H1 (cell line): ENCODE measurements around the gene C2orf76. TPM values are rescaled to one million over a fixed set of nuclear protein-coding genes. Genes with fewer than 3 reads are reported as not detected.

ENCODE experiments used
- CTCF ChIA-PET: fragments of 300-600 bp; sonication (Branson Sonifier 250); formaldehyde crosslinking; loops from one replicate; lab custom pipeline; 2021; ENCODE audit not compliant: partially characterized antibody; lab: Charles Lee
- POLR2A ChIA-PET: fragments of 300-600 bp; sonication (Branson Sonifier 250); formaldehyde crosslinking; loops from one replicate; lab custom pipeline; 2021; ENCODE audit warnings: inconsistent platforms; ENCODE audit not compliant: partially characterized antibody; lab: Charles Lee
- DNase-seq, 2 experiments: peaks; one replicate each; pipeline versions ENCODE4 v3.0.0 to v3.0.0-alpha.2; 2010 to 2022; ENCODE audit warnings: low spot score in 2 of 2, low read depth in 1 of 2, mixed read lengths in 1 of 2
- FAIRE-seq: peaks from 2 replicates; lab custom pipeline; 2011; peaks lifted over from hg19 to GRCh38; lab: Jason Lieb, UNC
- H2AFZ ChIP-seq: 2 replicates; pipeline ENCODE4 v1.8.1; 2012; ENCODE audit warnings: low read length, inconsistent platforms
- H2AK5ac ChIP-seq: 2 replicates; pipeline ENCODE4 v1.6.1; 2013; ENCODE audit warnings: low read depth, low read length
- H2BK120ac ChIP-seq: replicated peaks from 2 replicates; pipeline ENCODE3; 2013; ENCODE audit warnings: low read depth, low read length, inconsistent platforms
- H2BK12ac ChIP-seq: 2 replicates; pipeline ENCODE4 v1.6.1; 2013; ENCODE audit warnings: low read depth, low read length
- H2BK15ac ChIP-seq: 2 replicates; pipeline ENCODE4 v1.6.1; 2013; ENCODE audit warnings: low read length
- H2BK20ac ChIP-seq: 2 replicates; pipeline ENCODE4 v1.6.1; 2013; ENCODE audit warnings: low read length
- H2BK5ac ChIP-seq: 2 replicates; pipeline ENCODE4 v1.6.1; 2013; ENCODE audit warnings: low read depth, low read length
- H3K14ac ChIP-seq: 2 replicates; pipeline ENCODE4 v1.6.1; 2013; ENCODE audit warnings: inconsistent platforms; ENCODE audit not compliant: insufficient read length
- H3K18ac ChIP-seq: 2 replicates; pipeline ENCODE4 v1.6.1; 2013; ENCODE audit warnings: low read length; ENCODE audit errors: extremely low read depth
- H3K23ac ChIP-seq: 2 replicates; pipeline ENCODE4 v1.6.1; 2013; ENCODE audit warnings: inconsistent platforms; ENCODE audit not compliant: insufficient read length
- H3K23me2 ChIP-seq: 2 replicates; pipeline ENCODE4 v1.6.1; 2013; ENCODE audit warnings: low read depth, low read length
- H3K27ac ChIP-seq: 2 replicates; pipeline ENCODE4 v1.6.1; 2011; ENCODE audit warnings: low read depth, low read length, inconsistent platforms
- H3K27me3 ChIP-seq, 4 experiments: replicated peaks in 1 of 4; 1 replicate in 1 of 4; 2 replicates in 3 of 4; pipeline versions ENCODE4 v1.6.1 to v1.8.1; 2011 to 2013; ENCODE audit warnings: low read length in 3 of 4, mild to moderate bottlenecking in 3 of 4, inconsistent platforms in 2 of 4, mixed read lengths in 2 of 4, moderate library complexity in 1 of 4; ENCODE audit not compliant: control insufficient read depth in 3 of 4, insufficient read depth in 3 of 4; ENCODE audit errors: extremely low read depth in 1 of 4
- H3K36me3 ChIP-seq, 4 experiments: 2 replicates each; pipeline versions ENCODE4 v1.6.1 to v1.8.1; 2011 to 2013; ENCODE audit warnings: mild to moderate bottlenecking in 4 of 4, low read length in 3 of 4, moderate library complexity in 2 of 4, control low read depth in 1 of 4, inconsistent platforms in 1 of 4; ENCODE audit not compliant: insufficient read depth in 4 of 4, control insufficient read depth in 2 of 4
- H3K4ac ChIP-seq: replicated peaks from 2 replicates; pipeline ENCODE3; 2013; ENCODE audit warnings: low read length, low read depth, mixed read lengths, inconsistent platforms; ENCODE audit not compliant: insufficient read length
- H3K4me1 ChIP-seq, 4 experiments: replicated peaks in 1 of 4; 1 replicate in 1 of 4; 2 replicates in 3 of 4; pipeline versions ENCODE4 v1.6.1 to v1.8.1; 2011 to 2013; ENCODE audit warnings: low read length in 3 of 4, inconsistent platforms in 2 of 4, mixed read lengths in 1 of 4; ENCODE audit not compliant: insufficient read depth in 4 of 4, control insufficient read depth in 3 of 4
- H3K4me2 ChIP-seq, 2 experiments: 2 replicates each; pipeline versions ENCODE4 v1.6.1 to v1.8.1; 2011 to 2013; ENCODE audit warnings: low read depth in 2 of 2, low read length in 2 of 2, control low read depth in 1 of 2, inconsistent platforms in 1 of 2, mild to moderate bottlenecking in 1 of 2; ENCODE audit not compliant: insufficient read depth in 1 of 2
- H3K4me3 ChIP-seq, 4 experiments: fragments of 200-600, 300-600 bp in 1 of 4; sonication (generic), shearing (Covaris generic), sonication (Bioruptor Twin) in 1 of 4; 2 replicates each; pipeline versions ENCODE4 v1.5.1 to v1.8.1; 2011 to 2016; ENCODE audit warnings: low read length in 4 of 4, low read depth in 3 of 4, control low read depth in 2 of 4, inconsistent platforms in 2 of 4, mild to moderate bottlenecking in 2 of 4, mixed read lengths in 1 of 4, moderate library complexity in 1 of 4; ENCODE audit not compliant: insufficient read depth in 2 of 4; ENCODE audit errors: extremely low read depth in 1 of 4
- H3K56ac ChIP-seq: replicated peaks from 2 replicates; pipeline ENCODE3; 2013; ENCODE audit warnings: low read depth, mild to moderate bottlenecking, mixed read lengths, low read length, inconsistent platforms; ENCODE audit not compliant: insufficient read length
- H3K79me1 ChIP-seq: 2 replicates; pipeline ENCODE4 v1.6.1; 2013; ENCODE audit warnings: low read depth, low read length, control low read depth
- H3K79me2 ChIP-seq, 2 experiments: 2 replicates each; pipeline versions ENCODE4 v1.6.1 to v1.8.1; 2012 to 2013; ENCODE audit warnings: low read length in 2 of 2, mild to moderate bottlenecking in 2 of 2, inconsistent platforms in 1 of 2; ENCODE audit not compliant: insufficient read depth in 2 of 2, control insufficient read depth in 1 of 2
- H3K9ac ChIP-seq, 4 experiments: replicated peaks in 1 of 4; 1 replicate in 1 of 4; 2 replicates in 3 of 4; pipeline versions ENCODE4 v1.6.1 to v1.8.1; 2011 to 2013; ENCODE audit warnings: low read depth in 3 of 4, low read length in 3 of 4, control low read depth in 2 of 4, mild to moderate bottlenecking in 2 of 4, moderate library complexity in 2 of 4, inconsistent platforms in 1 of 4; ENCODE audit errors: extremely low read depth in 1 of 4
- H3K9me3 ChIP-seq, 2 experiments: 2 replicates each; pipeline versions ENCODE4 v1.6.1 to v1.8.1; 2012 to 2013; ENCODE audit warnings: mild to moderate bottlenecking in 2 of 2, moderate library complexity in 2 of 2, control low read depth in 1 of 2, inconsistent platforms in 1 of 2, low read depth in 1 of 2, low read length in 1 of 2, mixed read lengths in 1 of 2; ENCODE audit not compliant: insufficient read depth in 2 of 2
- H4K20me1 ChIP-seq, 2 experiments: replicated peaks in 1 of 2; 2 replicates each; pipeline versions ENCODE3 to v1.8.1; 2011 to 2013; ENCODE audit warnings: inconsistent platforms in 2 of 2, low read length in 2 of 2, mild to moderate bottlenecking in 1 of 2; ENCODE audit not compliant: insufficient read depth in 2 of 2, control insufficient read depth in 1 of 2
- H4K5ac ChIP-seq: 2 replicates; pipeline ENCODE4 v1.6.1; 2013; ENCODE audit warnings: low read length, low read depth, mixed read lengths, inconsistent platforms; ENCODE audit not compliant: insufficient read length
- H4K8ac ChIP-seq: 2 replicates; pipeline ENCODE4 v1.8.0; 2013; ENCODE audit warnings: mild to moderate bottlenecking, moderate library complexity, low read length, inconsistent platforms; ENCODE audit not compliant: insufficient read depth; ENCODE audit errors: extremely low read depth
- H4K91ac ChIP-seq: replicated peaks from 2 replicates; pipeline ENCODE3; 2013; ENCODE audit warnings: low read length, mixed read lengths, inconsistent platforms; ENCODE audit not compliant: insufficient read length
- CEBPB ChIP-seq: IDR thresholded peaks from 2 replicates; pipeline ENCODE4 v1.6.1; 2012; ENCODE audit warnings: low read depth, low read length
- GTF2F1 ChIP-seq: IDR thresholded peaks from 2 replicates; pipeline ENCODE4 v1.6.1; 2012; ENCODE audit warnings: low read depth, low read length, improper control_type of control experiment, borderline replicate concordance
- KDM5A ChIP-seq: fragments of 200-600 bp; IDR thresholded peaks from 2 replicates; pipeline ENCODE4 v1.7.1; 2012; ENCODE audit warnings: mild to moderate bottlenecking, low read length, inconsistent platforms, mixed read lengths
- WGBS, 2 experiments: shearing (Covaris generic) in 1 of 2; methylation state at CpG; one replicate each; pipeline versions ENCODE4 v1.1.6 to v1.1.7; 2013 to 2015; ENCODE audit warnings: low lambda C conversion rate in 2 of 2, mixed read lengths in 2 of 2, inconsistent platforms in 1 of 2, low coverage in 1 of 2, missing lambda C conversion rate in 1 of 2; ENCODE audit not compliant: insufficient replicate concordance in 2 of 2, insufficient coverage in 1 of 2, insufficient read length in 1 of 2; ENCODE audit errors: extremely low coverage in 1 of 2, missing lambda C conversion rate in 1 of 2; 5-methylcytosine and 5-hydroxymethylcytosine counted together
- polyA plus RNA-seq, 7 experiments: library from polyadenylated mRNA; depleted of rRNA in 3 of 7; stranded (reverse) in 5 of 7; unstranded in 2 of 7; fragments of >200 nt in 5 of 7; fragments of 200-250 nt in 2 of 7; gene quantifications; 1 replicate in 5 of 7; 2 replicates in 1 of 7; 4 replicates in 1 of 7; pipeline versions ENCODE4 v1.2.1 to v1.2.3, GENCODE V29; 2011 to 2013; ENCODE audit warnings: missing spikeins in 2 of 7, mixed read lengths in 2 of 7
- total RNA-seq: library from RNA; stranded (reverse); fragmentation: NEBNext Ultra II Directional; extraction: Animal tissue kit (Norgen Biotek cat#: 25700); gene quantifications from 2 replicates; pipeline ENCODE4 v1.2.1, GENCODE V29; 2021

C2orf76 gene
- total and polyA plus RNA-seq, 2 of the 8 experiments (the other 6 are each of a cell fraction or from before 2014, with no cell fraction given): 4.4 to 5.0 TPM

- H3K4ac ChIP-seq: no peak overlapping the region
- no peaks in the 10 kb centered on the region for H3K27me3 ChIP-seq
- no peaks in the 10 kb centered on the region for H3K79me1 ChIP-seq
- H3K79me2 ChIP-seq: no peaks in the 10 kb centered on the region
- H2AK5ac ChIP-seq: no peak overlapping the region
- H4K8ac ChIP-seq: no peak overlapping the region
- peaks cover 0 to 2% (median 0%) of the 10 kb centered on the region in 4 experiments; a peak in 2 of 7 replicates for H3K4me1 ChIP-seq
- H4K20me1 ChIP-seq: no peaks in the 10 kb centered on the region
- no peak overlapping the region for H2AFZ ChIP-seq
- H3K4me2 ChIP-seq: no peak overlapping the region
- no peak overlapping the region for H3K23ac ChIP-seq
- TF ChIP-seq KDM5A (no peak), CEBPB (no peak), GTF2F1 (no peak)
- no peak for FAIRE-seq
- ChIA-PET POLR2A (interaction anchor here (1.4 kb wide), 1 partner anchor 9 kb away, joined by 3 read pairs; no protein-coding TSS in a partner anchor), CTCF (interaction anchor here (0.6 to 5.2 kb wide), 44 partner anchors 10 to 897 kb away, joined by 3 to 52 read pairs (median 5); partner anchors contain the start of gene STEAP3)
- H2BK12ac ChIP-seq: no peak overlapping the region
- H3K9ac ChIP-seq: no peak overlapping the region
- H4K5ac ChIP-seq: no peak overlapping the region
- no peak overlapping the region for H2BK15ac ChIP-seq
- no peak overlapping the region for H3K14ac ChIP-seq
- H3K56ac ChIP-seq: no peak overlapping the region
- H3K27ac ChIP-seq: no peak overlapping the region
- no peak for DNase-seq
- H2BK5ac ChIP-seq: no peak overlapping the region
- no peak overlapping the region for H4K91ac ChIP-seq
- H3K4me3 ChIP-seq: no peak overlapping the region
- no peak overlapping the region for H2BK120ac ChIP-seq
- no peak overlapping the region for H3K18ac ChIP-seq
- no peak overlapping the region for H2BK20ac ChIP-seq
- H3K36me3 ChIP-seq: no peaks in the 10 kb centered on the region
- WGBS, 2 experiments: 91% methylated on average over 8 of the region's 8 CpGs; no CpG with 5 or more reads in 1 of the 2 experiments
- H3K9me3 ChIP-seq: no peaks in the 10 kb centered on the region
- H3K23me2 ChIP-seq: no peaks in the 10 kb centered on the region
Observed at GRCh38 chr2:119291588-119292167, 75.0 kb downstream of the C2orf76 start.
